GM12878 (cell line): ENCODE data around the gene ALCAM. TPM values are rescaled to one million over a fixed set of nuclear protein-coding genes. Genes with fewer than 3 reads are reported as not detected.

Experiments
- CUX1 ChIP-seq: IDR thresholded peaks from 2 replicates; pipeline ENCODE4 v1.6.1; 2012; ENCODE audit warnings: improper control_type of control experiment, low read depth, low read length; ENCODE audit not compliant: insufficient replicate concordance
- FOXM1 ChIP-seq: IDR thresholded peaks from 2 replicates; pipeline ENCODE4 v1.6.1; 2012; ENCODE audit warnings: low read depth, mild to moderate bottlenecking, inconsistent platforms, low read length, moderate library complexity
- GATAD2B ChIP-seq: fragments of 450-650 bp; conservative IDR thresholded peaks from 2 replicates; pipeline ENCODE4 v1.6.1; 2017; ENCODE audit warnings: low read depth, mild to moderate bottlenecking, moderate library complexity
- MAX ChIP-seq: IDR thresholded peaks from 2 replicates; pipeline ENCODE4 v1.6.1; 2012; ENCODE audit warnings: low read depth, low read length, improper control_type of control experiment
- NR2C2 ChIP-seq: IDR thresholded peaks from 2 replicates; pipeline ENCODE4 v1.6.1; 2011; ENCODE audit warnings: borderline replicate concordance, low read depth; ENCODE audit not compliant: control insufficient read depth, insufficient read length
- POLR2AphosphoS5 ChIP-seq: IDR thresholded peaks from 2 replicates; pipeline ENCODE4 v1.6.1; 2011; ENCODE audit warnings: mild to moderate bottlenecking, low read length, inconsistent platforms
- RELB ChIP-seq: fragments of 450-650 bp; IDR thresholded peaks from 2 replicates; pipeline ENCODE4 v1.6.1; 2017; ENCODE audit warnings: low read depth, mild to moderate bottlenecking, moderate library complexity
- USF1 ChIP-seq: IDR thresholded peaks from 2 replicates; pipeline ENCODE4 v1.6.1; 2011; ENCODE audit warnings: borderline replicate concordance, low read depth, mild to moderate bottlenecking, moderate library complexity, mixed read lengths, low read length; ENCODE audit not compliant: insufficient read depth; ENCODE audit errors: extremely low read length
- YY1 ChIP-seq: IDR thresholded peaks from 2 replicates; pipeline ENCODE4 v1.6.1; 2011; ENCODE audit warnings: low read depth, mild to moderate bottlenecking, low read length
- ZBED1 ChIP-seq: IDR thresholded peaks from 2 replicates; pipeline ENCODE4 v1.6.1; 2016; ENCODE audit warnings: borderline replicate concordance
- polyA plus RNA-seq, 11 experiments: library from polyadenylated mRNA; depleted of rRNA in 4 of 11; unstranded in 6 of 11; stranded (reverse) in 5 of 11; fragments of >200 nt; fragmentation: Nextera tagmentation in 4 of 11; fragmentation: Illumina TruSeq in 1 of 11; extraction: Ambion mirVana in 4 of 11; extraction: Trizol in 1 of 11; gene quantifications; 1 replicate in 1 of 11; 2 replicates in 10 of 11; pipeline versions ENCODE4 v1.2.1 to v1.2.3, GENCODE V29; 2011 to 2016; ENCODE audit warnings: inconsistent platforms in 2 of 11, missing spikeins in 2 of 11, low read depth in 1 of 11
- total RNA-seq, 4 experiments: library from RNA; depleted of rRNA in 3 of 4; stranded (reverse); fragments of >200 nt in 3 of 4; fragmentation: Illumina TruSeq in 1 of 4; extraction: Trizol in 1 of 4; gene quantifications; 2 replicates each; pipeline versions ENCODE4 v1.2.1 to v1.2.3, GENCODE V29; 2013 to 2021

The ALCAM gene
- total and polyA plus RNA-seq, 10 of the 15 experiments (the other 5 are each of a cell fraction or from before 2014, with no cell fraction given), result 12.2 to 54.2 (median 32.6) TPM

- TF ChIP-seq USF1 (no peak), YY1 (no peak), POLR2AphosphoS5 (no peak), CUX1 (no peak), FOXM1 (no peak), ZBED1 (no peak), MAX (no peak), GATAD2B (no peak), NR2C2 (no peak), RELB (no peak)
These were observed 126.7 kb downstream of the ALCAM start (continued) for GRCh38 chr3:105493305-105493892.
